Stomach smooth muscle (tissue), 2 donors: ENCODE measurements around the gene SYNPO.
A peak's percentile ranks its signal among the peaks of the same experiment; 100 is the strongest.

Experiments used
- H3K27ac ChIP-seq: one replicate; pipeline ENCODE4 v1.7.0; 2013; ENCODE audit warnings: mild to moderate bottlenecking, low read length, inconsistent platforms
- H3K27me3 ChIP-seq, 2 donors: one replicate each; pipeline ENCODE4 v1.7.0; 2013; ENCODE audit warnings: low read length in 2 of 2; ENCODE audit not compliant: insufficient read depth in 2 of 2, control insufficient read depth in 1 of 2
- H3K36me3 ChIP-seq, 2 donors: one replicate each; pipeline ENCODE4 v1.7.0; 2013; ENCODE audit warnings: low read length in 2 of 2; ENCODE audit not compliant: control insufficient read depth in 2 of 2, insufficient read depth in 2 of 2
- H3K4me1 ChIP-seq: one replicate; pipeline ENCODE4 v1.7.0; 2013; ENCODE audit warnings: low read length; ENCODE audit not compliant: control insufficient read depth, insufficient read depth
- H3K4me3 ChIP-seq, 2 donors: one replicate each; pipeline ENCODE4 v1.7.0; 2013; ENCODE audit warnings: low read length in 2 of 2
- H3K9ac ChIP-seq, 2 donors: one replicate each; pipeline ENCODE4 v1.7.0; 2013; ENCODE audit warnings: low read length in 2 of 2, mild to moderate bottlenecking in 1 of 2
- H3K9me3 ChIP-seq, 2 donors: one replicate each; pipeline ENCODE4 v1.7.0; 2013; ENCODE audit warnings: low read length in 2 of 2; ENCODE audit not compliant: control insufficient read depth in 2 of 2
- donor health status: healthy.
- donor health status: Pancreatic carcinoma.

Gene SYNPO

GRCh38 chr5:150651382-150651781 lies 10.9 kb downstream of the SYNPO start:
- Histone ChIP-seq H3K4me1 (peaks cover 51% of the 10 kb centered on the region), H3K4me3 (no peak overlapping the region), H3K27me3 (no peaks in the 10 kb centered on the region), H3K9ac (no peak overlapping the region), H3K27ac (no peak overlapping the region), H3K9me3 (no peaks in the 10 kb centered on the region), H3K36me3 (peaks cover 8 to 20% of the 10 kb centered on the region in 2 donors)

GRCh38 chr5:150651924-150652671 lies 11.6 kb downstream of the SYNPO start:
- Histone ChIP-seq H3K4me3 (no peak overlapping the region), H3K9me3 (no peaks in the 10 kb centered on the region), H3K27me3 (no peaks in the 10 kb centered on the region), H3K27ac (peak overlapping the region; percentile 24), H3K9ac (no peak overlapping the region), H3K36me3 (peaks cover 8 to 20% of the 10 kb centered on the region in 2 donors), H3K4me1 (peaks cover 55% of the 10 kb centered on the region)

GRCh38 chr5:150653145-150653761 lies 12.8 kb downstream of the SYNPO start:
- Histone ChIP-seq H3K9ac (peak overlapping the region; percentile 0 to 9), H3K9me3 (no peaks in the 10 kb centered on the region), H3K4me1 (peaks cover 58% of the 10 kb centered on the region), H3K4me3 (peak overlapping the region in 1 of 2 donors; percentile 8), H3K27ac (peak overlapping the region; percentile 3), H3K36me3 (peaks cover 6 to 19% of the 10 kb centered on the region in 2 donors), H3K27me3 (no peaks in the 10 kb centered on the region)

GRCh38 chr5:150653762-150654556 lies 13.5 kb downstream of the SYNPO start:
- no peaks in the 10 kb centered on the region for H3K27me3 ChIP-seq
- no peak overlapping the region for H3K4me3 ChIP-seq
- H3K9me3 ChIP-seq: no peaks in the 10 kb centered on the region
- H3K36me3 ChIP-seq: peaks cover 0 to 13% of the 10 kb centered on the region in 2 donors
- H3K27ac ChIP-seq: peak overlapping the region; percentile 3
- H3K4me1 ChIP-seq: peaks cover 57% of the 10 kb centered on the region
- peak overlapping the region in 1 of 2 donors; percentile 0 for H3K9ac ChIP-seq

GRCh38 chr5:150655221-150655620 lies 14.8 kb downstream of the SYNPO start:
- H3K4me3 ChIP-seq: no peak overlapping the region
- H3K36me3 ChIP-seq: peaks cover 0 to 4% of the 10 kb centered on the region in 2 donors
- H3K9me3 ChIP-seq: no peaks in the 10 kb centered on the region
- H3K4me1 ChIP-seq: peaks cover 58% of the 10 kb centered on the region
- H3K27me3 ChIP-seq: no peaks in the 10 kb centered on the region
- no peak overlapping the region for H3K9ac ChIP-seq
- no peak overlapping the region for H3K27ac ChIP-seq

GRCh38 chr5:150656191-150657132 lies 16.0 kb downstream of the SYNPO start:
- Histone ChIP-seq H3K9ac (peak overlapping the region; percentile 54 to 60), H3K27ac (peak overlapping the region; percentile 53), H3K27me3 (no peaks in the 10 kb centered on the region), H3K4me3 (peak overlapping the region; percentile 58 to 76), H3K36me3 (peaks cover 0 to 2% of the 10 kb centered on the region in 2 donors), H3K9me3 (no peaks in the 10 kb centered on the region), H3K4me1 (peaks cover 62% of the 10 kb centered on the region)

GRCh38 chr5:150658121-150658520 lies 17.7 kb downstream of the SYNPO start:
- H3K9me3 ChIP-seq: no peaks in the 10 kb centered on the region
- peak overlapping the region in 1 of 2 donors; percentile 76 for H3K4me3 ChIP-seq
- no peaks in the 10 kb centered on the region for H3K36me3 ChIP-seq
- peak overlapping the region; percentile 53 for H3K27ac ChIP-seq
- H3K9ac ChIP-seq: no peak overlapping the region
- H3K27me3 ChIP-seq: no peaks in the 10 kb centered on the region
- peaks cover 49% of the 10 kb centered on the region for H3K4me1 ChIP-seq

- peaks cover 43% of the 10 kb centered on the region for H3K4me1 ChIP-seq
- no peaks in the 10 kb centered on the region for H3K9me3 ChIP-seq
- H3K4me3 ChIP-seq: no peak overlapping the region
- H3K27ac ChIP-seq: no peak overlapping the region
- no peaks in the 10 kb centered on the region for H3K27me3 ChIP-seq
- H3K9ac ChIP-seq: no peak overlapping the region
- no peaks in the 10 kb centered on the region for H3K36me3 ChIP-seq
Observed at GRCh38 chr5:150658699-150659265, 18.3 kb downstream of the SYNPO start.

- Histone ChIP-seq H3K9ac (no peak overlapping the region), H3K27me3 (no peaks in the 10 kb centered on the region), H3K27ac (peak overlapping the region; percentile 18), H3K4me1 (peaks cover 43% of the 10 kb centered on the region), H3K9me3 (no peaks in the 10 kb centered on the region), H3K4me3 (no peak overlapping the region), H3K36me3 (no peaks in the 10 kb centered on the region)
Observed at GRCh38 chr5:150659360-150660107, 19.1 kb downstream of the SYNPO start.
